GM23338 (cell line): ENCODE results near the gene CLTA. TPM values are rescaled to one million over a fixed set of nuclear protein-coding genes. Genes with fewer than 3 reads are reported as not detected.

ENCODE experiments used
- ATAC-seq: fragments of 200-7000 bp; cut with Tn5 transposase; 3 replicates; pipeline ENCODE4 v1.9.1; 2020
- DNase-seq: peaks from one replicate; pipeline ENCODE4 v3.0.0-alpha.2; 2015; ENCODE audit warnings: low spot score
- H2AFZ ChIP-seq: fragments of 200-600 bp; sonication (generic); 2 replicates; pipeline ENCODE4 v1.8.0; 2016; ENCODE audit warnings: antibody characterized with exemption, mild to moderate bottlenecking, moderate library complexity
- H3F3A ChIP-seq: fragments of 200-600 bp; sonication (generic); replicated peaks from 2 replicates; pipeline ENCODE4 v1.8.0; 2017; ENCODE audit warnings: antibody characterized with exemption, mixed run types, low read depth
- H3K27ac ChIP-seq: fragments of 200-600 bp; sonication (generic); 2 replicates; pipeline ENCODE4 v1.6.1; 2016; ENCODE audit warnings: low read depth
- H3K27me3 ChIP-seq: fragments of 200-600 bp; sonication (generic); 2 replicates; pipeline ENCODE4 v1.8.0; 2016; ENCODE audit warnings: mild to moderate bottlenecking, mixed run types, moderate library complexity; ENCODE audit not compliant: insufficient read depth
- H3K36me3 ChIP-seq: fragments of 200-600 bp; sonication (generic); 2 replicates; pipeline ENCODE4 v1.8.0; 2016; ENCODE audit warnings: mild to moderate bottlenecking; ENCODE audit not compliant: insufficient read depth
- H3K4me1 ChIP-seq: fragments of 200-600 bp; sonication (generic); 2 replicates; pipeline ENCODE4 v1.8.0; 2016; ENCODE audit warnings: mild to moderate bottlenecking, moderate library complexity; ENCODE audit not compliant: insufficient read depth
- H3K4me2 ChIP-seq: fragments of 200-600 bp; sonication (generic); 2 replicates; pipeline ENCODE4 v1.7.1; 2017; ENCODE audit warnings: mixed run types
- H3K4me3 ChIP-seq: fragments of 200-600 bp; sonication (generic); 2 replicates; pipeline ENCODE4 v1.6.1; 2016; ENCODE audit warnings: mixed run types
- H3K79me2 ChIP-seq: fragments of 200-600 bp; sonication (generic); replicated peaks from 2 replicates; pipeline ENCODE4 v1.8.0; 2017; ENCODE audit warnings: mild to moderate bottlenecking; ENCODE audit not compliant: insufficient read depth
- H3K9me2 ChIP-seq: fragments of 200-600 bp; sonication (generic); 2 replicates; pipeline ENCODE4 v1.8.0; 2017; ENCODE audit not compliant: insufficient read depth
- H4K20me1 ChIP-seq: fragments of 200-600 bp; sonication (generic); replicated peaks from 2 replicates; pipeline ENCODE4 v1.8.0; 2017; ENCODE audit warnings: mild to moderate bottlenecking; ENCODE audit not compliant: insufficient read depth
- H3K27ac Mint-ChIP-seq: 2 replicates; pipeline ENCODE4 v1.8.0; 2020; ENCODE audit warnings: inconsistent platforms, mild to moderate bottlenecking, moderate library complexity, mixed read lengths
- H3K27me3 Mint-ChIP-seq: 3 replicates; pipeline ENCODE4 v1.8.0; 2022; ENCODE audit warnings: low read depth, mild to moderate bottlenecking, moderate library complexity, mixed read lengths, inconsistent platforms; ENCODE audit not compliant: insufficient read depth, poor library complexity
- H3K36me3 Mint-ChIP-seq: 3 replicates; pipeline ENCODE4 v1.8.0; 2021; ENCODE audit warnings: low read depth, mild to moderate bottlenecking, inconsistent platforms, moderate library complexity, mixed read lengths
- H3K4me1 Mint-ChIP-seq: 3 replicates; pipeline ENCODE4 v1.8.0; 2020; ENCODE audit warnings: mild to moderate bottlenecking, inconsistent platforms, mixed read lengths
- H3K4me3 Mint-ChIP-seq: 3 replicates; pipeline ENCODE4 v1.8.0; 2021; ENCODE audit warnings: moderate library complexity, mild to moderate bottlenecking, inconsistent platforms, mixed read lengths
- H3K9me3 Mint-ChIP-seq: 3 replicates; pipeline ENCODE4 v1.8.0; 2020; ENCODE audit warnings: moderate library complexity, mild to moderate bottlenecking, inconsistent platforms, mixed read lengths
- CREB1 ChIP-seq: fragments of 250-450 bp; sonication (Bioruptor Pico); IDR thresholded peaks from 2 replicates; pipeline ENCODE4 v1.5.0; 2020; ENCODE audit warnings: low read depth, mild to moderate bottlenecking, moderate library complexity
- EZH2 ChIP-seq: fragments of 200-600 bp; sonication (generic); IDR thresholded peaks from one replicate; pipeline ENCODE4 v1.8.0; 2017; ENCODE audit warnings: antibody characterized with exemption, mild to moderate bottlenecking, low read depth; ENCODE audit not compliant: unreplicated experiment
- EZH2phosphoT487 ChIP-seq: fragments of 200-600 bp; sonication (generic); IDR thresholded peaks from one replicate; pipeline ENCODE4 v1.8.1; 2018; ENCODE audit warnings: antibody characterized with exemption; ENCODE audit not compliant: unreplicated experiment
- JUNB ChIP-seq: IDR thresholded peaks from one replicate; pipeline ENCODE4 v1.6.1; 2016; ENCODE audit warnings: antibody characterized with exemption; ENCODE audit not compliant: unreplicated experiment
- NANOG ChIP-seq: IDR thresholded peaks from 2 replicates; pipeline ENCODE4 v1.6.1; 2016; ENCODE audit warnings: antibody characterized with exemption, borderline replicate concordance
- POLR2AphosphoS5 ChIP-seq: IDR thresholded peaks from 2 replicates; pipeline ENCODE4 v1.6.1; 2016; ENCODE audit warnings: antibody characterized with exemption, low read depth
- STAT1 ChIP-seq: IDR thresholded peaks from one replicate; pipeline ENCODE4 v1.6.1; 2016; ENCODE audit warnings: antibody characterized with exemption; ENCODE audit not compliant: unreplicated experiment
- ZNF114 ChIP-seq: fragments of 250-450 bp; sonication (Bioruptor Pico); IDR thresholded peaks from 2 replicates; pipeline ENCODE4 v1.5.0; 2020; ENCODE audit warnings: mild to moderate bottlenecking, moderate library complexity
- ZNF331 ChIP-seq: fragments of 250-450 bp; sonication (Bioruptor Pico); IDR thresholded peaks from 2 replicates; pipeline ENCODE4 v1.5.0; 2020; ENCODE audit warnings: low read depth, mild to moderate bottlenecking, moderate library complexity
- polyA plus RNA-seq: library from polyadenylated mRNA; unstranded; fragments of >200 nt; fragmentation: Nextera tagmentation; extraction: Ambion mirVana; gene quantifications from 2 replicates; pipeline ENCODE4 v1.2.1, GENCODE V29; 2016
- total RNA-seq: library from RNA; depleted of rRNA; stranded (reverse); fragments of >200 nt; shearing (Covaris generic); gene quantifications from 2 replicates; pipeline ENCODE4 v1.2.3, GENCODE V29; 2014
- TF ChIP-seq, protein P1 (sequence below): IDR thresholded peaks from 2 replicates; pipeline ENCODE4 v1.6.1; 2016; ENCODE audit warnings: antibody characterized with exemption
- TF ChIP-seq, protein P2 (sequence below), 2 experiments: fragments of 200-600 bp in 1 of 2; sonication (generic) in 1 of 2; conservative IDR thresholded peaks; 2 replicates each; pipeline versions ENCODE4 v1.5.1 to v1.6.1; 2016 to 2017; ENCODE audit warnings: antibody characterized with exemption in 2 of 2, low read depth in 2 of 2, mild to moderate bottlenecking in 2 of 2, moderate library complexity in 1 of 2
- TF ChIP-seq, protein P3 (sequence below): fragments of 250-450 bp; sonication (Bioruptor Pico); IDR thresholded peaks from 2 replicates; pipeline ENCODE4 v1.5.0; 2020; ENCODE audit warnings: mild to moderate bottlenecking, moderate library complexity
- TF ChIP-seq, protein P4 (sequence below): IDR thresholded peaks from one replicate; pipeline ENCODE4 v1.6.1; 2018; ENCODE audit warnings: antibody characterized with exemption; ENCODE audit not compliant: unreplicated experiment

Gene CLTA
- total and polyA plus RNA-seq, 2 experiments from 2014 or later: 223 to 259 TPM

DNA sequence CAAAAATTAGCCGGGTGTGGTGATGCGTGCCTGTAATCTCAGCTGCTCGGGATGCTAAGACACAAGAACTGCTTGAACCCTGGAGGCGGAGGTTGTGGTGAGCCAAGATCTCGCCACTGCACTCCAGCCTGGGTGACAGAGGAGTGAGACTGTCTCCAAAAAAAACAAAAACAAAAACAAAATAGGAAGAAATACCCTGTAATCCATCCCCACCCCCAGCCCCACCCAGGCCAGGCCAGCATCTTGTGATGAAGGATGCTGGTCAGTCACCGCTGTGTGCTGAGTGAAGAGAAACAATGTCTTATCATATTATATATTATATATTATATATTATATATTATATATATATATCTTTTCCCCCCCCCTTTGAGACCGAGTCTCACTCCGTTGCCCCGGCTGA lies 37.0 kb upstream of the CLTA start:
- TF ChIP-seq, protein P1, sequence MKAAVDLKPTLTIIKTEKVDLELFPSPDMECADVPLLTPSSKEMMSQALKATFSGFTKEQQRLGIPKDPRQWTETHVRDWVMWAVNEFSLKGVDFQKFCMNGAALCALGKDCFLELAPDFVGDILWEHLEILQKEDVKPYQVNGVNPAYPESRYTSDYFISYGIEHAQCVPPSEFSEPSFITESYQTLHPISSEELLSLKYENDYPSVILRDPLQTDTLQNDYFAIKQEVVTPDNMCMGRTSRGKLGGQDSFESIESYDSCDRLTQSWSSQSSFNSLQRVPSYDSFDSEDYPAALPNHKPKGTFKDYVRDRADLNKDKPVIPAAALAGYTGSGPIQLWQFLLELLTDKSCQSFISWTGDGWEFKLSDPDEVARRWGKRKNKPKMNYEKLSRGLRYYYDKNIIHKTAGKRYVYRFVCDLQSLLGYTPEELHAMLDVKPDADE: no peak
- no peak for TF ChIP-seq NANOG
- no peak for TF ChIP-seq EZH2phosphoT487
- TF ChIP-seq, protein P2, sequence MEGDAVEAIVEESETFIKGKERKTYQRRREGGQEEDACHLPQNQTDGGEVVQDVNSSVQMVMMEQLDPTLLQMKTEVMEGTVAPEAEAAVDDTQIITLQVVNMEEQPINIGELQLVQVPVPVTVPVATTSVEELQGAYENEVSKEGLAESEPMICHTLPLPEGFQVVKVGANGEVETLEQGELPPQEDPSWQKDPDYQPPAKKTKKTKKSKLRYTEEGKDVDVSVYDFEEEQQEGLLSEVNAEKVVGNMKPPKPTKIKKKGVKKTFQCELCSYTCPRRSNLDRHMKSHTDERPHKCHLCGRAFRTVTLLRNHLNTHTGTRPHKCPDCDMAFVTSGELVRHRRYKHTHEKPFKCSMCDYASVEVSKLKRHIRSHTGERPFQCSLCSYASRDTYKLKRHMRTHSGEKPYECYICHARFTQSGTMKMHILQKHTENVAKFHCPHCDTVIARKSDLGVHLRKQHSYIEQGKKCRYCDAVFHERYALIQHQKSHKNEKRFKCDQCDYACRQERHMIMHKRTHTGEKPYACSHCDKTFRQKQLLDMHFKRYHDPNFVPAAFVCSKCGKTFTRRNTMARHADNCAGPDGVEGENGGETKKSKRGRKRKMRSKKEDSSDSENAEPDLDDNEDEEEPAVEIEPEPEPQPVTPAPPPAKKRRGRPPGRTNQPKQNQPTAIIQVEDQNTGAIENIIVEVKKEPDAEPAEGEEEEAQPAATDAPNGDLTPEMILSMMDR (conservative IDR thresholded peaks at IDR 0.05; ENCODE audit: low read depth in 2 of 2): no peak
- TF ChIP-seq CREB1 (CRISPR knock-in tag): no peak
- no peak for TF ChIP-seq ZNF114 (CRISPR knock-in tag)
- no peak for TF ChIP-seq ZNF331
- TF ChIP-seq JUNB: no peak
- no peak for TF ChIP-seq EZH2
- TF ChIP-seq, protein P3, sequence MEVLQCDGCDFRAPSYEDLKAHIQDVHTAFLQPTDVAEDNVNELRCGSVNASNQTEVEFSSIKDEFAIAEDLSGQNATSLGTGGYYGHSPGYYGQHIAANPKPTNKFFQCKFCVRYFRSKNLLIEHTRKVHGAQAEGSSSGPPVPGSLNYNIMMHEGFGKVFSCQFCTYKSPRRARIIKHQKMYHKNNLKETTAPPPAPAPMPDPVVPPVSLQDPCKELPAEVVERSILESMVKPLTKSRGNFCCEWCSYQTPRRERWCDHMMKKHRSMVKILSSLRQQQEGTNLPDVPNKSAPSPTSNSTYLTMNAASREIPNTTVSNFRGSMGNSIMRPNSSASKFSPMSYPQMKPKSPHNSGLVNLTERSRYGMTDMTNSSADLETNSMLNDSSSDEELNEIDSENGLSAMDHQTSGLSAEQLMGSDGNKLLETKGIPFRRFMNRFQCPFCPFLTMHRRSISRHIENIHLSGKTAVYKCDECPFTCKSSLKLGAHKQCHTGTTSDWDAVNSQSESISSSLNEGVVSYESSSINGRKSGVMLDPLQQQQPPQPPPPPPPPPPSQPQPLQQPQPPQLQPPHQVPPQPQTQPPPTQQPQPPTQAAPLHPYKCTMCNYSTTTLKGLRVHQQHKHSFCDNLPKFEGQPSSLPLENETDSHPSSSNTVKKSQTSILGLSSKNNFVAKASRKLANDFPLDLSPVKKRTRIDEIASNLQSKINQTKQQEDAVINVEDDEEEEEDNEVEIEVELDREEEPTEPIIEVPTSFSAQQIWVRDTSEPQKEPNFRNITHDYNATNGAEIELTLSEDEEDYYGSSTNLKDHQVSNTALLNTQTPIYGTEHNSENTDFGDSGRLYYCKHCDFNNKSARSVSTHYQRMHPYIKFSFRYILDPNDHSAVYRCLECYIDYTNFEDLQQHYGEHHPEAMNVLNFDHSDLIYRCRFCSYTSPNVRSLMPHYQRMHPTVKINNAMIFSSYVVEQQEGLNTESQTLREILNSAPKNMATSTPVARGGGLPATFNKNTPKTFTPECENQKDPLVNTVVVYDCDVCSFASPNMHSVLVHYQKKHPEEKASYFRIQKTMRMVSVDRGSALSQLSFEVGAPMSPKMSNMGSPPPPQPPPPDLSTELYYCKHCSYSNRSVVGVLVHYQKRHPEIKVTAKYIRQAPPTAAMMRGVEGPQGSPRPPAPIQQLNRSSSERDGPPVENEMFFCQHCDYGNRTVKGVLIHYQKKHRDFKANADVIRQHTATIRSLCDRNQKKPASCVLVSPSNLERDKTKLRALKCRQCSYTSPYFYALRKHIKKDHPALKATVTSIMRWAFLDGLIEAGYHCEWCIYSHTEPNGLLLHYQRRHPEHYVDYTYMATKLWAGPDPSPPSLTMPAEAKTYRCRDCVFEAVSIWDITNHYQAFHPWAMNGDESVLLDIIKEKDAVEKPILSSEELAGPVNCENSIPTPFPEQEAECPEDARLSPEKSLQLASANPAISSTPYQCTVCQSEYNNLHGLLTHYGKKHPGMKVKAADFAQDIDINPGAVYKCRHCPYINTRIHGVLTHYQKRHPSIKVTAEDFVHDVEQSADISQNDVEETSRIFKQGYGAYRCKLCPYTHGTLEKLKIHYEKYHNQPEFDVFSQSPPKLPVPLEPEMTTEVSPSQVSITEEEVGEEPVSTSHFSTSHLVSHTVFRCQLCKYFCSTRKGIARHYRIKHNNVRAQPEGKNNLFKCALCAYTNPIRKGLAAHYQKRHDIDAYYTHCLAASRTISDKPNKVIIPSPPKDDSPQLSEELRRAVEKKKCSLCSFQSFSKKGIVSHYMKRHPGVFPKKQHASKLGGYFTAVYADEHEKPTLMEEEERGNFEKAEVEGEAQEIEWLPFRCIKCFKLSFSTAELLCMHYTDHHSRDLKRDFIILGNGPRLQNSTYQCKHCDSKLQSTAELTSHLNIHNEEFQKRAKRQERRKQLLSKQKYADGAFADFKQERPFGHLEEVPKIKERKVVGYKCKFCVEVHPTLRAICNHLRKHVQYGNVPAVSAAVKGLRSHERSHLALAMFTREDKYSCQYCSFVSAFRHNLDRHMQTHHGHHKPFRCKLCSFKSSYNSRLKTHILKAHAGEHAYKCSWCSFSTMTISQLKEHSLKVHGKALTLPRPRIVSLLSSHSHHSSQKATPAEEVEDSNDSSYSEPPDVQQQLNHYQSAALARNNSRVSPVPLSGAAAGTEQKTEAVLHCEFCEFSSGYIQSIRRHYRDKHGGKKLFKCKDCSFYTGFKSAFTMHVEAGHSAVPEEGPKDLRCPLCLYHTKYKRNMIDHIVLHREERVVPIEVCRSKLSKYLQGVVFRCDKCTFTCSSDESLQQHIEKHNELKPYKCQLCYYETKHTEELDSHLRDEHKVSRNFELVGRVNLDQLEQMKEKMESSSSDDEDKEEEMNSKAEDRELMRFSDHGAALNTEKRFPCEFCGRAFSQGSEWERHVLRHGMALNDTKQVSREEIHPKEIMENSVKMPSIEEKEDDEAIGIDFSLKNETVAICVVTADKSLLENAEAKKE (CRISPR knock-in tag): no peak
- TF ChIP-seq, protein P4, sequence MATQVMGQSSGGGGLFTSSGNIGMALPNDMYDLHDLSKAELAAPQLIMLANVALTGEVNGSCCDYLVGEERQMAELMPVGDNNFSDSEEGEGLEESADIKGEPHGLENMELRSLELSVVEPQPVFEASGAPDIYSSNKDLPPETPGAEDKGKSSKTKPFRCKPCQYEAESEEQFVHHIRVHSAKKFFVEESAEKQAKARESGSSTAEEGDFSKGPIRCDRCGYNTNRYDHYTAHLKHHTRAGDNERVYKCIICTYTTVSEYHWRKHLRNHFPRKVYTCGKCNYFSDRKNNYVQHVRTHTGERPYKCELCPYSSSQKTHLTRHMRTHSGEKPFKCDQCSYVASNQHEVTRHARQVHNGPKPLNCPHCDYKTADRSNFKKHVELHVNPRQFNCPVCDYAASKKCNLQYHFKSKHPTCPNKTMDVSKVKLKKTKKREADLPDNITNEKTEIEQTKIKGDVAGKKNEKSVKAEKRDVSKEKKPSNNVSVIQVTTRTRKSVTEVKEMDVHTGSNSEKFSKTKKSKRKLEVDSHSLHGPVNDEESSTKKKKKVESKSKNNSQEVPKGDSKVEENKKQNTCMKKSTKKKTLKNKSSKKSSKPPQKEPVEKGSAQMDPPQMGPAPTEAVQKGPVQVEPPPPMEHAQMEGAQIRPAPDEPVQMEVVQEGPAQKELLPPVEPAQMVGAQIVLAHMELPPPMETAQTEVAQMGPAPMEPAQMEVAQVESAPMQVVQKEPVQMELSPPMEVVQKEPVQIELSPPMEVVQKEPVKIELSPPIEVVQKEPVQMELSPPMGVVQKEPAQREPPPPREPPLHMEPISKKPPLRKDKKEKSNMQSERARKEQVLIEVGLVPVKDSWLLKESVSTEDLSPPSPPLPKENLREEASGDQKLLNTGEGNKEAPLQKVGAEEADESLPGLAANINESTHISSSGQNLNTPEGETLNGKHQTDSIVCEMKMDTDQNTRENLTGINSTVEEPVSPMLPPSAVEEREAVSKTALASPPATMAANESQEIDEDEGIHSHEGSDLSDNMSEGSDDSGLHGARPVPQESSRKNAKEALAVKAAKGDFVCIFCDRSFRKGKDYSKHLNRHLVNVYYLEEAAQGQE: no peak
- no peak for TF ChIP-seq STAT1
- TF ChIP-seq POLR2AphosphoS5: no peak
- no peak overlapping the region for H2AFZ ChIP-seq
- H3K4me3 ChIP-seq: no peak overlapping the region
- H3K36me3 Mint-ChIP-seq: peaks cover 25% of the 10 kb centered on the region; the same call in 2 of the 3 replicates
- no peaks in the 10 kb centered on the region for H4K20me1 ChIP-seq
- H3K9me2 ChIP-seq: no peaks in the 10 kb centered on the region; the same call in 1 of the 2 replicates
- H3K27me3 Mint-ChIP-seq: peaks cover 11% of the 10 kb centered on the region
- no peaks in the 10 kb centered on the region for H3F3A ChIP-seq
- H3K27me3 ChIP-seq: no peaks in the 10 kb centered on the region
- H3K4me1 Mint-ChIP-seq: peaks cover 6% of the 10 kb centered on the region
- no peak overlapping the region for H3K4me2 ChIP-seq
- no peak overlapping the region for H3K4me3 Mint-ChIP-seq
- no peaks in the 10 kb centered on the region for H3K79me2 ChIP-seq
- no peaks in the 10 kb centered on the region for H3K4me1 ChIP-seq
- ATAC-seq: no peak
- peaks cover 28% of the 10 kb centered on the region for H3K9me3 Mint-ChIP-seq
- no peak for DNase-seq
- no peak overlapping the region for H3K27ac Mint-ChIP-seq
- no peak overlapping the region for H3K27ac ChIP-seq
- H3K36me3 ChIP-seq: no peaks in the 10 kb centered on the region
